ENCODE measurements around the gene ENAH. TPM values are rescaled to one million over a fixed set of nuclear protein-coding genes. Genes with fewer than 3 reads are reported as not detected.

Gene ENAH
- total and polyA plus RNA-seq, 4 donors: 15.5 to 89.4 (median 48.4) TPM

GRCh38 chr1:225498549-225499136 is 154.3 kb downstream of the ENAH start:
- TF ChIP-seq CTCF (IDR thresholded peaks at IDR 0.05; ENCODE audit: control extremely low read depth, extremely low read depth): no peak
- WGBS, 2 donors: 77 to 80% methylated on average over 4 of the region's 4 CpGs

GRCh38 chr1:225494789-225495359 is 158.0 kb downstream of the ENAH start:
- Histone ChIP-seq H3K27ac (ENCODE audit: low read depth in 1 of 2, low read length in 1 of 2) (no peak overlapping the region), H3K4me3 (no peak overlapping the region), H3K4me1 (ENCODE audit: control insufficient read depth in 5 of 5, insufficient read depth in 5 of 5, low read length in 5 of 5) (peaks cover 0 to 5% (median 0%) of the 10 kb centered on the region in 5 donors), H3K9ac (ENCODE audit: insufficient read depth in 1 of 2, low read length in 2 of 2) (no peak overlapping the region), H3K27me3 (ENCODE audit: control insufficient read depth in 3 of 3, insufficient read depth in 3 of 3, low read length in 2 of 3) (no peaks in the 10 kb centered on the region), H3K36me3 (ENCODE audit: control insufficient read depth in 4 of 4, insufficient read depth in 4 of 4, low read length in 4 of 4) (peaks cover 0 to 24% (median 4%) of the 10 kb centered on the region in 4 donors), H3K9me3 (ENCODE audit: control insufficient read depth in 4 of 4, insufficient read depth in 3 of 4, low read length in 3 of 4) (no peaks in the 10 kb centered on the region)
- ATAC-seq (ENCODE audit: insufficient read depth, low FRiP score): no peak
- no peak for TF ChIP-seq CTCF (IDR thresholded peaks at IDR 0.05; ENCODE audit: control extremely low read depth, extremely low read depth)
- DNase-seq: no peak
- WGBS, 2 donors: 76 to 77% methylated on average over 7 of the region's 7 CpGs

More at GRCh38 chr1:225498549-225499136, 154.3 kb downstream of the ENAH start:
- H3K36me3 ChIP-seq (ENCODE audit: control insufficient read depth in 4 of 4, insufficient read depth in 4 of 4, low read length in 4 of 4): peaks cover 0 to 37% (median 5%) of the 10 kb centered on the region in 4 donors
- ATAC-seq (ENCODE audit: insufficient read depth, low FRiP score) (no peak), DNase-seq (no peak)
- H3K4me3 ChIP-seq: no peak overlapping the region
- no peak overlapping the region for H3K9ac ChIP-seq (ENCODE audit: insufficient read depth in 1 of 2, low read length in 2 of 2)
- H3K27me3 ChIP-seq (ENCODE audit: control insufficient read depth in 3 of 3, insufficient read depth in 3 of 3, low read length in 2 of 3): no peaks in the 10 kb centered on the region
- no peak overlapping the region for H3K27ac ChIP-seq (ENCODE audit: low read depth in 1 of 2, low read length in 1 of 2)
- H3K9me3 ChIP-seq (ENCODE audit: control insufficient read depth in 4 of 4, insufficient read depth in 3 of 4, low read length in 3 of 4): no peaks in the 10 kb centered on the region
- peaks cover 0 to 5% (median 0%) of the 10 kb centered on the region in 5 donors for H3K4me1 ChIP-seq (ENCODE audit: control insufficient read depth in 5 of 5, insufficient read depth in 5 of 5, low read length in 5 of 5)

- H3K9ac ChIP-seq (ENCODE audit: insufficient read depth in 1 of 2, low read length in 2 of 2): no peak overlapping the region
- no peaks in the 10 kb centered on the region for H3K9me3 ChIP-seq (ENCODE audit: control insufficient read depth in 4 of 4, insufficient read depth in 3 of 4, low read length in 3 of 4)
- H3K4me3 ChIP-seq: no peak overlapping the region
- no peaks in the 10 kb centered on the region for H3K27me3 ChIP-seq (ENCODE audit: control insufficient read depth in 3 of 3, insufficient read depth in 3 of 3, low read length in 2 of 3)
- ATAC-seq (ENCODE audit: insufficient read depth, low FRiP score): no peak
- no peak for DNase-seq
- 96 to 97% methylated on average over 6 of the region's 6 CpGs for WGBS, 2 donors
- no peak overlapping the region for H3K27ac ChIP-seq (ENCODE audit: low read depth in 1 of 2, low read length in 1 of 2)
- peaks cover 0 to 24% (median 3%) of the 10 kb centered on the region in 4 donors for H3K36me3 ChIP-seq (ENCODE audit: control insufficient read depth in 4 of 4, insufficient read depth in 4 of 4, low read length in 4 of 4)
- TF ChIP-seq CTCF (IDR thresholded peaks at IDR 0.05; ENCODE audit: control extremely low read depth, extremely low read depth): no peak
- H3K4me1 ChIP-seq (ENCODE audit: control insufficient read depth in 5 of 5, insufficient read depth in 5 of 5, low read length in 5 of 5): peaks cover 0 to 9% (median 0%) of the 10 kb centered on the region in 5 donors
These were observed 159.2 kb downstream of the ENAH start for GRCh38 chr1:225493591-225494246.

All from lung (tissue), 12 donors.